HG03196 (cell line): ENCODE results near the gene MCF2L2.
A peak's percentile ranks its signal among the peaks of the same experiment; 100 is the strongest.

Experiments
- ATAC-seq: cut with Tn5 transposase; IDR thresholded peaks from one replicate; pipeline ENCODE4 v1.9.1; 2021; ENCODE audit not compliant: unreplicated experiment

Gene MCF2L2

GRCh38 chr3:183328823-183329222 lies 99.6 kb downstream of the MCF2L2 start:
- ATAC-seq: no peak

DNA sequence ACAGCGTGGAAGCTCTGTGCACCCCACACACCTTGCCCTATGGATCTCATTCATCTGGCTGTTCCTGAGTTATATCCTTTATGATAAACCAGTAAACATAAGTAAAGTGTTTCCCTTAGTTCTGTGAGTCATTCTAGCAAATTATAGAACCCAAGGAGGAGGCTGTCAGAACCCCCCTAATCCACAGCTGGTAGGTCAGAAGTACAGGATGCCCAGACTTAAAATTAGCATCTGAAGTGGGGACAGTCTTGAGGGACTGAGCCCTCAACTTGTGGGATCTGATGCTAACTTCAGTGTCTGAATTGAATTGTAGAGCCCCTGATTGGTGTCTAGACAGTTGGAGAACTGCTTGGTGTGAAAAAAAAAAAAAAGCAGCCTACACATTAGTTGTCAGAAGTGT lies 100.3 kb downstream of the MCF2L2 start:
- ATAC-seq: no peak

DNA sequence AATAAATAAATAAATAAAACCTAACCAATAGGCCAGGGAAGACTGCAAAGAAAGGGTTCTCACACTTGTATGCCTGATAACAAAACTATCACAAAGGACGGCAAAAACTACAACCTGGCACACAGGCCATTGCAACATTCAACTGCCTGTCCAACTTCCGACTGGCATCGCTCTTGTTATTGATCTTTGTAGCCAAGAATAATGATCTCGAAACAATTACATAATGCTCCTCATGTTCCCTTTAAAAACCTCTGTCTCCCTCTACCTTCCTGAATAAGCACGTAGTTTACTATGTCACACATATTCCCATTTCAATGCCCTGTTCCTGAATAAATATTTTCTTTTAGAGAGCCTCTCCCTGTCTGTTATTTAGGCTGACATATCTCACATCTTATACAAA lies 101.1 kb downstream of the MCF2L2 start:
- no peak for ATAC-seq

GRCh38 chr3:183324083-183324482 lies 104.3 kb downstream of the MCF2L2 start:
- no peak for ATAC-seq

- no peak for ATAC-seq
Observed at GRCh38 chr3:183319371-183319770, 109.0 kb downstream of the MCF2L2 start.

GRCh38 chr3:183318877-183319276 lies 109.5 kb downstream of the MCF2L2 start:
- no peak for ATAC-seq

DNA sequence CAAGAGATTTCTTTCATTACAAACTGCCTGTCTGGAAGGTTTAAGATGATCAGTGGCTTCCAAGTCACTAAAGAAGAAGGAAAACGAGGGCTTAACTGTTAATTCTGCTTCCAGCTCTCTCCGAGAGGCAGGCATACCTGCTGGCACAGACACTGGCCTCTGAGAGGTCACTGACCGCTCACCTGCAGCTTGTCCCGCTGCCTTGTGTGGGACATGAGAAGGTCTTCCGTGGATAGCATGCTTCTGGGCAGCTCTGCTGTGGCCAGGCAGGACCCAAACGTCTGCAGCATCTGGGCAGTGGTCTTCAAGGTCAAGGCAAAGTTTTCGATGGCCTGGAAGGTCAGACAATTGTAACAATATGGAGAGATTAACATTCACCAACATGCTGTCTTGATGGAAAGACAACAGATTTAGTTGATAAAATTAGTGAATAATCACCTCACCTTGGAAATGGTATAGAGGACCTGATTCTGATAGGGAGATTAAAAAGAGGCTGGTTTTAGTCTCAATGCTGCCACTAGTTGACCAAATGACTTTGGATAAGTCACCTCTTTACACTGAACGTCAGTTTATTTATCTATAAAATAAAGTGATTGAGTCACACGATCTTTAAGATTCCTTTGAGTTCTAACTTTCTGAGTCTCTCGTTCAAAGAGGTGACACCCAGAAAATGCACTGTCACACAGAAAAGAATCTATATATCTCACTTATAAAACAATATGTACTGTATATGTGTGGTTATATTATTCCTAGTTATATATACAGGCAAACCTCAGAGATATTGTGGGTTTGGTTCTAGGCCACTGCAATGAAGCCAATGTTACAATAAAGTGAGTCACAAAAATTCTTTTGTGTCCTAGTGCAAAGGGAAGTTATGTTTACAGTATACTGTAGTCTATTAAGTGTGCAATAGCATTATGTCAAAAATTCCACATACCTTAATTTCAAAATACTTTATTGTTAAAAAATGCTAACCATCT lies 110.2 kb downstream of the MCF2L2 start:
- no peak for ATAC-seq

DNA sequence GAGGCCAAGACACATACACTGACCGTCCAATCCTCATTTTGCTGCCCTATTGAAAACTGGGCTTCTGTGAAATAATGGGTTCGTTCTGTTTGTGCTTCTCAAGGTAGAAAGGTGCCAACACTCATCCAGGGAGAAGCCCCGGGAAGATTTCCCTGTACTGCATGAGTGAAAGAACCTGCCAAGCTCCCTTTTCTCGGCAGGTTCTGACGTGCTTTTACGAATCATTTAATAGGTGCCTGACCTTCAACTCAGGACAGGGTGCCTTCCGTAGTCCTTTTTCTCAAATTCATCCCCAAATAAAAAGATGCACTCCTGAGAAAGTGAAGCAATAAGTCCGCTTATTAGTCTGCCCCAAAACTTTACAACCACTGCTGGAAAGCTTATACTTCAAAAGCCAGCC lies 111.1 kb downstream of the MCF2L2 start:
- no peak for ATAC-seq

- no peak for ATAC-seq
Observed at GRCh38 chr3:183315739-183316138, 112.7 kb downstream of the MCF2L2 start.

GRCh38 chr3:183313764-183314163 lies 114.7 kb downstream of the MCF2L2 start:
- ATAC-seq: no peak

DNA sequence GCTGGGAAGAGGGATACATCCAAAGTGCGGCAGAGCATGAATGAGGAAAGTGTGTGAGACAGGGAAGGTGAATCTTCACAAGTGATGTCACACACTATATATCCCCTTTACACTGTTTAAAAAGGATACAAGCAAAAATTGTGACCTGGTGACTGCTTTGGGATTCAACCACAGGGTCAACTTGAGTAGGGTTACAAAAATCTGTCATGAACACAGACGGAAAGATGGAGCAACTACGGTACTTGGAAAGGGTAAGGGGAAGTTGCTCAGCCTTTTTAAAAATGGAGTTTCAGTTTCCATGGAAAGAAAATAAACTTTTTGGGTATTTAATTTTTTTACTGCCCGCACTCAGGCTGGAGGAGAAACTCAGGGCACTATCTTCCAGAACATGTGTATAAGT lies 115.1 kb downstream of the MCF2L2 start:
- ATAC-seq: no peak

DNA sequence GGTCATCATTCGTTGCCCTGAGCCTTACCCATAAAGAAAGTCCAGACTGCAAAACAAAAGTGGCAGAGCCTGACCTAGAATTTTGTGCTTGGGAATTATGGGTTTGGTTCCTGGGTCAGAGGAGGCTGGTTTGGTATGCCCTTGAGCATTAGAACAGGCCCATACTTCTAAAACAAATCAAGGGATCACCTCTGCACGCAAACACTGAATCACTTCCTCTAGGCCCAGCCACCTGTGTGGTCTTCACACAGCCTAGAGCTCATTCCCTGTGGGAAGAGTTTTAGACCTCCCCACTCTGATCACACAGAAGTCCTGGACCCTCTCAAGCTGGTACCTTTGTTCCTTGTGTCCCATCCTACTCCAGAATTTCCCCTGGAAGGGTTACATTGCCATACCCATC lies 116.0 kb downstream of the MCF2L2 start:
- no peak for ATAC-seq

- ATAC-seq: no peak
Observed at GRCh38 chr3:183310936-183311335, 117.5 kb downstream of the MCF2L2 start.

- ATAC-seq: no peak
Observed at GRCh38 chr3:183309276-183309675, 119.1 kb downstream of the MCF2L2 start.

DNA sequence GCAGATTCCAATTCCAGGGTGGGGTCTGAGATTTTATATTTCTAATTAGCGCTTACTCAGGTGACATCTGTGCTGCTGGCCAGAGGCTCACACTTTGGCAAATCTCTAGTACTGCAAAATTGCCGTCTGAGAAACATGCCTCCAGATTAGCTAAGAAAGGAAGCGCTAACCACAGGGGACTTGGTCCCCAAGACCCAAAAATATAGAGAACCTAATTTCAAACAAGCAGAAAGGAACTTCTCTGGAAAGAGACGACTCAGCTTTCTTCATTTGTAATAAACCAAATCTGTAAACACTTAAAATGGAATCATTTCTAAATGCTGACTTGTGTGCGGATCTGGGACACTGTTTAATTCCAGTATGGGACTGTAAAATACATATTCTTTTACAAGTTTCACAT lies 119.7 kb downstream of the MCF2L2 start:
- ATAC-seq: no peak

DNA sequence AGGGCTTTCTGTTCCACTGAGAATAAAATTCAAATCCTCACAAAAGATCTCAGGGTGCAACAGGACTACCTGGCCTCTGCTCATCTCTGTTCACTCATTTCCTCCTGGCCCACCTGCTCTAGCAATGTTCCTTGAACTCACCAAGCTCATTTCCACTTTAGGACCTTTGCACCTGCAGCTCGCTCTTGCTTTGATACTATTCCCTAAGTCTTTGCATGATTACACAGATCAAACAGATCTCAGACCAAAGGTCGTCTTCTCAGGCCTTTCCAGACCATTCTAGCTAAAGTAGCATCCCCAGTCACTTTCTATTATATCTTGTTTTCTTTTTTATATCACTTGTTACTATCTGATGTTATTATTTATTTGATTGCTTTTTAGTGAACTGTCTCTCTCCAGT lies 120.7 kb downstream of the MCF2L2 start:
- no peak for ATAC-seq

GRCh38 chr3:183306798-183307671 lies 121.4 kb downstream of the MCF2L2 start:
- peak; percentile 69 for ATAC-seq

- ATAC-seq: no peak
Observed at GRCh38 chr3:183303690-183304089, 124.7 kb downstream of the MCF2L2 start.

DNA sequence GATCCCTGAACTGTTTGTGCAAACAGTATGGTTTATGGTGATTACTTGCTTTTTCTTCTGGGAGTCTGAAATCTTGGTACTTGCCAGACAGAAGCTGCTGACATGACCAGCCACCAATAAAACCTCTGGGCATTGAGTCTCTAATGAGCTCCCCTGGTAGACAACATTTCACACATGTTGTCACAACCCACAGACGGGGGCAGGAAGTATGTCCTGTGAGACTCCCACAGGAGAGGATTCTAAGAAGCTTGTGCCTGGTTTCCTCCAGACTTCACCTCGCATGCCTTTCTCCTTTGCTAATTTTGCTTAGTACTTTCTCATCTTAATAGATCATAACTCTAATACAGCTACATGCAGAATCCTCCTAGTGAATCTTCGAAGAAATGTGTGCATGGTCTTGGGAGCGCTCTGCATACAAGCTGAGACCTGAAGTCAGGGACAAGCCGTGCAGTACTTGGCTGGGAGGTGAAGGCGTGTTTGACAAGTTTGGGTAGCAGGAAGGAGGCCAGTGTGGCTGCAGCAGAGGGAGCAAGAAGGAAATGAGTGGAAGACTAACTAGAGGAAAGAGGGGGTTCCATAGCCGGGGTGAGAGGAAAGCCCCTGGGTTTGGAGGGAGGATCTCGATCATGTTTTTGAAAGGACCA lies 126.4 kb downstream of the MCF2L2 start:
- ATAC-seq: no peak

DNA sequence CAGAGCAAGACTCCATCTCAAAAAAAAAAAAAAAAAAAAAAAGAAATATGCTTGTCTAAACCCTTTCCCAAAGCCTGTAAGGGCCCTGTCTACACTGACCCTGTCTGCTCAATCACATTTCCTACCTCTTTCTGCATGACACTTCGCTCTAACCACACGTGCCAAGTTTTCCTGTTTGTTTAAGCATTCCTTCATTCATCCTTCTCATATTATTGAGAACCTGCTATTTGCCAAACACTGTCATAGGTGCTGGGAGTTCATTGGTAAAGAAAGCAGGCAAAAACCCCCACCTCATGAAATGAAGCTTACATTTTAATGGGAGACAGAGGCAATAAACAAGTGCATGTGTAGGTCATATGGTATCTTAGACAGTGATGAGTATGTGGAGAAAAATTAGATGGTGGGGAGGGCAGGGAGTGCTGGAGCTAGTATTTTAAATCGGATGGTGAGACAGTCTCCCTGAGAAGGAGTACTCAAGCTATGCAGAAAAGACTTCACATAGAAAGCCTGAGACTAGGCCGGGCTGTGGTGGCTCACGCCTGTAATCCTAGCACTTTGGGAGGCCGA lies 127.3 kb downstream of the MCF2L2 start:
- no peak for ATAC-seq

DNA sequence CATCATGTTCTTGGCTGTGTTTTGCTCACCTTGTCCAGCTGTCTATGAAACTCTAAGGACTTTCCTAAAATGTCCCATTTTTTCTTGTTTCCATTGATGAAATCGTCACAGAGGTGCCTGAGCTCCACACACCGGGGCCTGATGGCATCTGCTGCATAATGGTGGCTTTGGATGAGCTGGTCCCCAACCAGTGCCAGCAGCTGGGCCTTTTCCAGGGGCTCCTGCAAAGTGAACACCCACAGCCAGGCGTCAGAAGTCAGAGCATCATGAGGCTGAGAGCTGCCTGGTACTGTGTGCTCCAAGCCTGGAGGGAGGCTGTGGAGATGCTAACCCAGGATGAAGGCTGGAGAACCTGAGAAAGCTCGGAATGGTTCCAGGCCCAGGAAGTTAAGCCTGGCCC lies 128.4 kb downstream of the MCF2L2 start:
- no peak for ATAC-seq
